OCI-LY1 (cell line): Measurements from ENCODE around the gene LCN9.

Experiments used
- H2AFZ ChIP-seq: fragments of 200-600 bp; sonication (generic), shearing (Covaris generic); 2 replicates; pipeline ENCODE4 v1.6.0; 2014; ENCODE audit warnings: antibody characterized with exemption, mild to moderate bottlenecking, low read length
- H3F3A ChIP-seq: fragments of 200-600 bp; sonication (generic), shearing (Covaris generic); 2 replicates; pipeline ENCODE4 v1.6.0; 2014; ENCODE audit warnings: mild to moderate bottlenecking, antibody characterized with exemption, low read length, moderate library complexity; ENCODE audit not compliant: insufficient read depth
- H3K27ac ChIP-seq: fragments of 200-600 bp; sonication (generic); 2 replicates; pipeline ENCODE4 v1.5.1; 2014; ENCODE audit warnings: low read length, mixed run types, mild to moderate bottlenecking, low read depth; ENCODE audit not compliant: poor library complexity, severe bottlenecking
- H3K27me3 ChIP-seq: fragments of 200-600 bp; sonication (generic); 2 replicates; pipeline ENCODE4 v1.6.0; 2014; ENCODE audit warnings: antibody characterized with exemption, mild to moderate bottlenecking, low read length, moderate library complexity; ENCODE audit not compliant: insufficient read depth
- H3K36me3 ChIP-seq: fragments of 200-600 bp; sonication (generic); 2 replicates; pipeline ENCODE4 v1.6.1; 2014; ENCODE audit warnings: mild to moderate bottlenecking, antibody characterized with exemption, low read length, moderate library complexity, mixed read lengths; ENCODE audit not compliant: insufficient read depth
- H3K4me1 ChIP-seq: fragments of 200-600 bp; sonication (generic); 2 replicates; pipeline ENCODE4 v1.5.1; 2014; ENCODE audit warnings: mild to moderate bottlenecking, low read length, moderate library complexity; ENCODE audit not compliant: insufficient read depth, severe bottlenecking
- H3K4me2 ChIP-seq: fragments of 200-600 bp; sonication (generic), shearing (Covaris generic); 2 replicates; pipeline ENCODE4 v1.6.1; 2014; ENCODE audit warnings: low read length
- H3K4me3 ChIP-seq: fragments of 200-600 bp; sonication (generic); 2 replicates; pipeline ENCODE4 v1.5.1; 2014; ENCODE audit warnings: low read length, low read depth, mild to moderate bottlenecking, mixed read lengths; ENCODE audit not compliant: poor library complexity, severe bottlenecking
- H3K79me2 ChIP-seq: fragments of 200-600 bp; shearing (Covaris generic); 2 replicates; pipeline ENCODE4 v1.6.1; 2016; ENCODE audit warnings: mixed run types, low read length, mixed read lengths; ENCODE audit not compliant: insufficient read depth
- H3K9ac ChIP-seq: fragments of 200-600 bp; sonication (generic), shearing (Covaris generic); 2 replicates; pipeline ENCODE4 v1.6.1; 2014; ENCODE audit warnings: mild to moderate bottlenecking, low read length, mixed read lengths
- H3K9me2 ChIP-seq: fragments of 200-600 bp; sonication (generic), shearing (Covaris generic); 2 replicates; pipeline ENCODE4 v1.6.1; 2014; ENCODE audit warnings: low read depth, mild to moderate bottlenecking, low read length, mixed read lengths
- H3K9me3 ChIP-seq: fragments of 200-600 bp; shearing (Covaris generic); 2 replicates; pipeline ENCODE4 v1.6.1; 2014; ENCODE audit warnings: low read length, mixed read lengths
- H4K20me1 ChIP-seq: fragments of 200-600 bp; sonication (generic), shearing (Covaris generic); 2 replicates; pipeline ENCODE4 v1.6.0; 2016; ENCODE audit warnings: mild to moderate bottlenecking, low read length; ENCODE audit not compliant: insufficient read depth
- EZH2 ChIP-seq: fragments of 200-600 bp; sonication (generic), shearing (Covaris generic); IDR thresholded peaks from 2 replicates; pipeline ENCODE4 v1.8.0; 2017; ENCODE audit warnings: borderline replicate concordance, mixed run types, mild to moderate bottlenecking, antibody characterized with exemption, low read length, moderate library complexity, mixed read lengths
- TF ChIP-seq, protein P1 (sequence below): fragments of 200-600 bp; sonication (generic), shearing (Covaris generic); IDR thresholded peaks from 2 replicates; pipeline ENCODE4 v1.5.1; 2017; ENCODE audit warnings: mild to moderate bottlenecking, antibody characterized with exemption, low read length, moderate library complexity, mixed read lengths

Gene LCN9

GRCh38 chr9:135639196-135639595, 23.9 kb upstream of the LCN9 start, which contains the start of gene GLT6D1:
TSS of gene GLT6D1 (minus strand) at chr9:135639540. CDS start at chr9:135639187, 353 bp downstream.
- Histone ChIP-seq H2AFZ (no peak within 1 kb of the TSS), H3K9me3 (no peaks in the 10 kb centered on the region), H4K20me1 (no peaks in the 10 kb centered on the region), H3K4me2 (no peak within 1 kb of the TSS), H3K9me2 (no peaks in the 10 kb centered on the region), H3K79me2 (no peaks in the 10 kb centered on the region), H3K27me3 (no peaks in the 10 kb centered on the region; the same call in 1 of the 2 replicates), H3K4me1 (no peaks in the 10 kb centered on the region), H3F3A (no peaks in the 10 kb centered on the region), H3K4me3 (no peak within 1 kb of the TSS), H3K9ac (no peak within 1 kb of the TSS), H3K36me3 (no peaks in the 10 kb centered on the region), H3K27ac (no peak within 1 kb of the TSS)
- TF ChIP-seq, protein P1, sequence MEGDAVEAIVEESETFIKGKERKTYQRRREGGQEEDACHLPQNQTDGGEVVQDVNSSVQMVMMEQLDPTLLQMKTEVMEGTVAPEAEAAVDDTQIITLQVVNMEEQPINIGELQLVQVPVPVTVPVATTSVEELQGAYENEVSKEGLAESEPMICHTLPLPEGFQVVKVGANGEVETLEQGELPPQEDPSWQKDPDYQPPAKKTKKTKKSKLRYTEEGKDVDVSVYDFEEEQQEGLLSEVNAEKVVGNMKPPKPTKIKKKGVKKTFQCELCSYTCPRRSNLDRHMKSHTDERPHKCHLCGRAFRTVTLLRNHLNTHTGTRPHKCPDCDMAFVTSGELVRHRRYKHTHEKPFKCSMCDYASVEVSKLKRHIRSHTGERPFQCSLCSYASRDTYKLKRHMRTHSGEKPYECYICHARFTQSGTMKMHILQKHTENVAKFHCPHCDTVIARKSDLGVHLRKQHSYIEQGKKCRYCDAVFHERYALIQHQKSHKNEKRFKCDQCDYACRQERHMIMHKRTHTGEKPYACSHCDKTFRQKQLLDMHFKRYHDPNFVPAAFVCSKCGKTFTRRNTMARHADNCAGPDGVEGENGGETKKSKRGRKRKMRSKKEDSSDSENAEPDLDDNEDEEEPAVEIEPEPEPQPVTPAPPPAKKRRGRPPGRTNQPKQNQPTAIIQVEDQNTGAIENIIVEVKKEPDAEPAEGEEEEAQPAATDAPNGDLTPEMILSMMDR: no peak
- TF ChIP-seq EZH2: no peak

- Histone ChIP-seq H3K4me2 (no peak overlapping the region), H4K20me1 (no peaks in the 10 kb centered on the region), H3K36me3 (no peaks in the 10 kb centered on the region), H3K9me3 (peaks cover 6% of the 10 kb centered on the region; the same call in 1 of the 2 replicates), H3K27me3 (no peaks in the 10 kb centered on the region; the same call in 1 of the 2 replicates), H2AFZ (no peak overlapping the region), H3K79me2 (no peaks in the 10 kb centered on the region), H3K27ac (no peak overlapping the region), H3K4me3 (no peak overlapping the region), H3K9me2 (no peaks in the 10 kb centered on the region), H3K9ac (no peak overlapping the region), H3K4me1 (no peaks in the 10 kb centered on the region), H3F3A (no peaks in the 10 kb centered on the region)
- TF ChIP-seq EZH2: no peak
- TF ChIP-seq, protein P1: no peak
These were observed 22.1 kb upstream of the LCN9 start for GRCh38 chr9:135641047-135641446.

- Histone ChIP-seq H3K79me2 (no peaks in the 10 kb centered on the region), H3K9me3 (peaks cover 6% of the 10 kb centered on the region; the same call in 1 of the 2 replicates), H3K4me3 (no peak overlapping the region), H4K20me1 (no peaks in the 10 kb centered on the region), H3K4me2 (no peak overlapping the region), H3K27ac (no peak overlapping the region), H3K36me3 (no peaks in the 10 kb centered on the region), H3K4me1 (no peaks in the 10 kb centered on the region), H2AFZ (no peak overlapping the region), H3F3A (no peaks in the 10 kb centered on the region), H3K9ac (no peak overlapping the region), H3K27me3 (no peaks in the 10 kb centered on the region; the same call in 1 of the 2 replicates), H3K9me2 (no peaks in the 10 kb centered on the region)
- TF ChIP-seq EZH2: no peak
- TF ChIP-seq, protein P1: no peak
These were observed 21.4 kb upstream of the LCN9 start for GRCh38 chr9:135641745-135642144.
